GM21723 (cell line): ENCODE measurements around the gene DLL1.

ENCODE experiments used
- ATAC-seq: cut with Tn5 transposase; IDR thresholded peaks from one replicate; pipeline ENCODE4 v1.9.1; 2021; ENCODE audit warnings: mild to moderate bottlenecking, moderate library complexity; ENCODE audit not compliant: unreplicated experiment

Gene DLL1

DNA sequence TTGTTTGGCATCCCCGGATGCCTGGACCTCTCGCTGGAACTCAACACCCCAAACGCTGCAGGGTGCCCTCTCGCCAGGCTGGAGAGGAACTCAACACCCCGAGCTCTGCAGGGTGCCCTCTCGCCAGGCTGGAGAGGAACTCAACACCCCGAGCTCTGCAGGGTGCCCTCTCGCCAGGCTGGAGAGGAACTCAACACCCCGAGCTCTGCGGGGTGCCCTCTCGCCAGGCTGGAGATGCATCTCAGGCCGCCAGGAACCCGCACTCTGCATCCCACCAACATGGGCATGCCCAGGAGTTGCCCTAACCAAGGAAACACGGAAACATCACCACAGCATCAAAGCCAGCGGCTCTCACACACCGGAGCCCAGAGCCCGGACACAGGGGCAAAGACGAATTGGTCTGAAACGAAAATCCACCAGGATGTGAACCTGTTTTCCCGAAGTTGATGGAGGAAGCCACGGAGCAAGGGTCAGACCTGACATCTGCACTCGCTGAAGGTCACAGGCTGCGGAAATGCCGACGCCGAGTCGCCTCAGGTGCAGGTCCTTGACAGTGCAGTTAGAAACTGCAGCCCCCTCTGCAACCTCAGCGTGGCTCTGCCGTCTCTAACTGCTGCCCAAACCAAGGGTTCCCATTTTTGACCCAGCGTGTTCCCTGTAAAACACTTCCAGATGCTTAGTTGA is 37.5 kb downstream of the DLL1 start:
- ATAC-seq: no peak

GRCh38 chr6:170251776-170252571 is 38.9 kb downstream of the DLL1 start:
- ATAC-seq: no peak

DNA sequence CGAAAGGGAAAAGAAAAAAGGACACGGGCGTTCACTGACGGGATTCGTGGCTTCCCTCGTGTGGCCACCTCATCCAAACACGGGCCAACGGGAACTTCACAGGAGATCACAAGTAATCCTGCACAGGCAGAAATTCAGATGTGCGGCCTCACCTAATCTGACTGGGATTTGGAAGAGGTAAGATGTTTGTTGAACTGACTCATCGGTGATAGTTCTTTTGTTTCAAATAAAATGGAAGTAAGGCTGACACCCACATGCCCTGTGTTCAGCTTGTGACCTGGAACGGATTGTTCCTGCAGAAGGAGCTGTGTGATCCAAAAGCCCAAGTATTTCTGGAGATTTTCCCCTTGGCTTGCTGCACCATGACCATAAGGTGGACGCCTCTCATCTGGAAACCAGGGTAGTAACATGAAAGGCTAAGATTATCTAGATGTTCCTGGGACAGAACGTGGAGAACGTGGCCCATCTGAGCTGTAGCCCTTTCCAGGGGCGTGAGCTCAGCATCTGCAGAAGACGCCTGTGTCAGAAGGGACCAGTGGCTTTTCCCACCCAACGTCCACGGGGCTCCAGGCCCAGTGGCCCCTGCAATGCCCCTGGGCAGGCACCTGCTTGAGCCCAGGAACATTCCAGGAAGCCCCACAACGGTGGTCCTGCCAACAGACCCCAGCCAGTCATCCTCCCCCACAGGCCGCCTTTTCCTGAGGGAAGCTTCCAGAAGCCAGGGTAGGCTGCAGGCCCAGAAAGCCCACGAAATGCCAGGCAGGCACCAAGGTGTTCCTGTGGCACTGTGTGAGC is 39.7 kb downstream of the DLL1 start:
- ATAC-seq: no peak

DNA sequence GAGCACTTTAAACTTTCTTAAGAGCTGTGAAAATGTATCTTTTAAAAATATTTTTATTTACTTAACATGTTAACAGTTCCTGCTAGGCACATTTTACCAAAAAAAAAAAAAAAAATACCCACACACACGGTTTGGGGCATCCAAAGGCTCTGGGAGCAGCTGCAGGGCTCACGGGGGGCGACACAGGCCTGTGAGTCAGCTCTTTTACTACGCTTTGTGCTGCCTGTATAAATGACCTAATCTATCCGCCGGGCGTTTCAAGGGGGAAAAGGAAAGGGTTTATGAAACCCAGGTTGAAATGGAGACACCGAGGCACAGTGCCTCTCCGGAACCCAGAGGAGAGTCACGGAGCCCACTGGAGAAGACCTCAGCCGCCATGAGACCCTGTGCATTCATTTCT is 40.4 kb downstream of the DLL1 start:
- no peak for ATAC-seq

- no peak for ATAC-seq
Measured at GRCh38 chr6:170249817-170250216, 41.1 kb downstream of the DLL1 start.

DNA sequence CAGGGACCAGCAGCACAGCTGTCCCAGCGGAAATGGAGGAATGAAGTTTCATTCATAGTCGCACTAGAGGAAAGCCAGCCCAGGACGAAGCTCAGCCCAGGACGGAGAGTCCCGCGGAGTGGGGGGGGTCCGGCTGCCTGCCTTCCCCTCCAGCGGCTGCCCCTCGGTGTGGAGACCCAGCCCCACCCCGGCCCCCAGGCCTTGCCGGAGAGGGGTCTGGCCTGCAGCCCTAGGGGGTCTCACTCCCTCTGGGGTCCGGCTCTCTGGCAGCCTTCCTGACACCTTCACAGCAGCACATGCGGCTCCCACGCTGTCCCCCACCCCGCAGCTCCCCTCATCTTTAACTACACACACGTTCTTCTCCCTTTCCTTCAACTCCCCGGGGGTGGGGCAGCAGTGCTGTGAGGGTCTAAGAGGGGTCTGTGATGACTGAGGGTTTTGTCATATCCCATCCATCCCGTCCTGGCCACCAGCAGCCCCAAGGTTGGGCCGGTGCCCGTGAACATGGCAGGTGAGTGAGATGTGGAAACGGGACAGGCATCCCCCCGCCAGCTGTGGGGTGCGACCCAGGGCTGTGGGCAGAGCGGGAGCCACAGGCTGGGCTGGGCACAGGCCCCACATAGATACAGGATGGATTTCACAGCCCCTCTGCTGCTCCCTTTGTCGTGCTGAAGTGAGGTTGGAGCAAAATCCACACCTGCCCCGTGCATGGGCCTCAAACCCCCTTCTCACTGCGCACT is 41.8 kb downstream of the DLL1 start:
- ATAC-seq: no peak

- no peak for ATAC-seq
Measured at GRCh38 chr6:170248111-170248805, 42.6 kb downstream of the DLL1 start.

- ATAC-seq: no peak
Measured at GRCh38 chr6:170247178-170247701, 43.6 kb downstream of the DLL1 start.

DNA sequence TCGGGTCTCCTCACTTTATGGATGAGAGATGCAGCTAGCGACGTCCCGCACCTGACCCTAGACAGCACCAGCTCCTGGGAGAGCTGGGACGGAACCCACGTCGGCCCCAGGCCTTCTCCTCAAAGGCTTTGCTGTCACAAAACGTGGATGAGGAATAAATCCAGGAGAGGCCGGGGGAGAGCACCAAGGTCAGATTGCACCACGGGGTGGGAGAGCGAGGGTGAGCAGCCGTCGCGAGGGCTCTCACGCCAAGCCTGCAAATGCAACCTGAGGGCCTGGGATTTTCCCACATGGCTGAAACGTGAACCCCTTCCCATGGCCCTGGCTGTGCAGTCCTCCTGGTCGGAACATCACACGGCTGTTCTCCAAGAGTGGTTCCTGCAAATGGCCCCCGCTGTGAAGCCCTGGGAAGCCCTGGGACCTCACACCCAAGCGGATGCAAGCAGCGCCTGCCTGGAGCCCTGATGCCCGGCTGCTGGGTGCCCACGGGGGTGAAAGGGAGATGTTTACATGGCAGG is 45.3 kb downstream of the DLL1 start:
- ATAC-seq: no peak

GRCh38 chr6:170244721-170245474 is 46.0 kb downstream of the DLL1 start:
- ATAC-seq: no peak

- ATAC-seq: no peak
Measured at GRCh38 chr6:170243791-170244291, 47.0 kb downstream of the DLL1 start.

- ATAC-seq: no peak
Measured at GRCh38 chr6:170243386-170243785, 47.5 kb downstream of the DLL1 start.

DNA sequence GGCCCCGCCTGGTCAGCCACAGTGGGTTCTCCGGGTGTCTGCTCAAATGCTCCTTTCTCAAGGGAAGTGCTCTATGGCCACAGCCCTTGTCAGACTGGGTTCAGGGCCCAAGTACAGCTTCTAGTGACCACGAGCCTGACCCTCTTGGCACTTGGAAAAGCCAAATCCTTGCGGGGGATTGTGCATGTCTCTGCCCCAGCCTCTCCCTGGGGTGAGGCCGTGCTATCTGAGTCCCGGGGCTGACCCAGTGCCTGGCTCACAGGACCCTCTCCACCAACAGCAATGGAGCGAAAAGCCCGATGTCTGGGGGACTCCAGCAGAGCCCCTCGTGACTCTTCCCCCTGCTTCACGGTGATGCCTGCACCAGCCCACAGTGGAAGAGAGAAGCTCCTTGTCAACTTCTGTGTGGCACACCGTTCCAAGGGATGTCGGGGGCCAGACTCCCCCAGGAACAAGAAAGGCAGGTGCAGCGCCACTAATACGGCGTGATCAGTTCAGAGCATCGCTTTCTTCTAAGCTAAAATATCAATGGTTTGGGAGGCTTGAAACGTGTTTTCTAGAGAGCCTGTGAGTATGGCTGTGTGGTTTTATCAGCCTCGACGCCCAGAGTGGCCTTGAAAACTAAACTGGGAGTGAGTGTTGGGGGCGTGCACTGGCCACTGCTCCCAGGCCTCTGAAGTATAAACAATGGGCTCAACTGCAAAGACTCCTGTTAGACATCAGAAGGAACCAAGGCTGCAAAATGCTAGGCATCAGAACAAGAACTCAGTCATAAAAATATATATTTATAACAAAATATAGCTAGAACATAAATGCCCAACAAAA is 51.9 kb downstream of the DLL1 start:
- no peak for ATAC-seq

GRCh38 chr6:170237999-170238740 is 52.7 kb downstream of the DLL1 start:
- no peak for ATAC-seq

GRCh38 chr6:170236131-170236836 is 54.6 kb downstream of the DLL1 start:
- ATAC-seq: no peak

- no peak for ATAC-seq
Measured at GRCh38 chr6:170235391-170236125, 55.3 kb downstream of the DLL1 start.
